IPS-NIHi7 (cell line): Measurements from ENCODE around the gene TDRD1.

Experiments
- DNase-seq: peaks from one replicate; pipeline ENCODE4 v3.0.0; 2012; ENCODE audit warnings: mixed read lengths; ENCODE audit errors: extremely low spot score

Gene TDRD1

DNA sequence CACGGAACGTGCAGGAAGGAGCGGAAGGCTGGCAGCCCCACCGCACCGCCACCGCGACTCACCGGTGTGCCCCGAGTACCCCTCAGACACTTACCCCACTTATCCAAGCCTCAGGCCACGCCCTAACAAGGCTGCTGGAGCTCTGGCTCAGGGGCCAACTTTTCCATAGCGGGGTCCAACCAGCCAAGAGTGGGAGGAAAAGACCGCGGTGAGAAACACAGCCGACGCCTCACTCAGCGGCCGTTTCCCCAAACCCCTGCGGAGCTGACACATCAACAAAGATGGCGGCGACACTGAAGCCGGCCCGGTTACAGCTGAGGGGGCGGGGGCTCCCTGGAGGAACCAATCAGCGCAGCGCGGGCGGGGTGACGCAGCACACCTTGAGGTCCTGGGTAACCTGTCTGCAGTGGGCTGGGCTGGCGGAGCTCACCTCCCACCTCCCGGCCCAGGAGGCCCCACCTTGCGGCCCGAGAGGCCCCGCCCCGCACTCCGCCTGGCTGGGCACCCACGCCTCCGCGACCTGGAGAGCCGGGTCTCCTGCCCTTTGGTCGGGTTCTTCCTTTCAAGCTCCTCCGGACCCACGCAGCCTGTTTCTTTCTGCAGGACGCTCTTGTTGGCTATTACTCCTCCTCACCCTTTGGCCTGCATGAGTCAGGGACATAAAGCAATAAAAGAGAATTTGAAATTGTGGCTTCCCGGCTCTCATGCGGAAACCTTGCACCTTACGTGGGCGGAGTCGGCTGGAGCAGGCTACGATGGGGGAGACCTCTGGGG is 5.0 kb upstream of the TDRD1 start, which contains the start of gene CCDC186:
TSS of gene CCDC186 (minus strand) at position 283 of the 774 bp plus-strand sequence. CDS start 10,935 bp downstream, outside the sequence.
- peak; percentile 99 for DNase-seq

DNA sequence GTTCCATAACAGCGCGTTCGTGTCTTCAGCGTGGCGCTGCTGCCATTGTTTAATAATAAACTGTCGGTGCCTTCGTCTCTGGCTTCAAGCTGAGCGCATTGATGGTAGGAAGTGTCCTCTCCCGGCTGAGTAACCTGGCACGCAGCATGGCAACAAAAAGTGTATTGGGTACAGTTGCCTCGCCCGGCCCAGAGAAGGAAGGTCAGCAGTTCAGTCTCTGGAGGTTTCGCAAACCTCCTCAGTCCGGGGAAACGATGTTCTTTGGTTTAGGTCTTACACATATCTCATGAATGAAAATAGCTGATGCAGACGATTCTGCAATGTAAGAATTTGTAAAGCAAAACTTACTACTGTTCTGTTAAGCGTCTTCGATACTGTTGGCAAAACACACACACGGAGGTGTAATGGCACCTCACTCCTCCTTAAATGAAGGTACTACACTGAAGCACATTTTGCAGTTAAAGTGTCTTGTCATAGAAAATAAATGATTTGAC is 4.4 kb upstream of the TDRD1 start:
- peak; percentile 20 for DNase-seq

DNA sequence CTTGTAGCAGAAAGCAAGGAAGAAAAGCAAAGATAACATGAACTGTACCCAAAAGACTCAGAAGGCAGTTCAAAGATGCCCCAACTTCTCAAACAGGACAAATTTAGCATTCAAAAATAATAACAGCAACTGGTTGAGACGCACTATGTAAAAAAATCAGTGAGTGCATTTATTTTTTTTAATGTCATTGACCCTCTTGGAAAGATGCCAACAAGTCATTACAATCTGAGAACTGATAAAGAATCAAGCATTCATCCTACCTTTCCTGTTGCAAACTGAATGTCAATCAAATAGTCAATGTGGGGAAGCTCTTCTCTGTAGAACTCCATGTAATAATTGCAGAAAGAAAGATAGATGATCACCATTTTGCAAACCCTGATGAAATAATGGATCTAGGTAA is 3.5 kb upstream of the TDRD1 start:
- DNase-seq = no peak

DNA sequence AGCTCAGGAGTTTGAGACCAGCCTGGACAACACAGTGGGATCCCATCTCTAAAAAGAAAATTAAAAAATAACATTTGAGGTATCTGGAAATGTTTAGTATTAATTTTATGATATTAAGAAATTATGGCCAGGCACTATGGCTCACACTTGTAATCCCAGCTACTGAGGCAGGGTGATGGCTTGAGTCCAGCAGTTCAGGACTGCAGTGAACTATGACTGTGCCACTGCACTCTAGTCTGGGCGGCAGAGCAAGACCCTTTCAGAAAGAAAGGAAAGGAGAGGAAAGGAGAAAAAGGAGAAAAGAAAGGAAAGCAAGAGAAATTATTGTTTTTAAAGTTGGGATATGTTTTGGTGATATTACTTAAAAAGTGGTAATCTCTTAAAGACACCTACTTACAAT is 2.6 kb upstream of the TDRD1 start:
- no peak for DNase-seq

DNA sequence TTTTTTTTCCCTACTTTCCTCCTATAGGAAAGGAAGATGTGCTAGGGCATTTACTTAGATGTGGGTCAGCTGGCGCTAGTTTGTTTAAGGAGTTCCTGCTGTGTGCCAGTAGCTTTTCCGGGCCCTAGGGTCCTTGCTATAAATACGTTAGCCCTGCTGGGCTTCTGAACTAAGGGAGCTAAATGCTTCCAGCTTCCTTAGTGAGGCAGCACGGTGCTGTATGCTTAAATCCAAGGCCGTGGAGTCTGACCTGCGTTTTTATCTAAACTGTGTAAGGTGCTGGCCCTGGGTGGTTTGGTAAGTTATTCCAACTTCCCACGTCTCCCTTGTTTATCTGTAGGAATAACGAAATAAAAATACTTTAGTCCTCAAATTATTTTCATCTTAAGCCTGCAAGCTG is 594 bp downstream of the TDRD1 start:
- no peak for DNase-seq

DNA sequence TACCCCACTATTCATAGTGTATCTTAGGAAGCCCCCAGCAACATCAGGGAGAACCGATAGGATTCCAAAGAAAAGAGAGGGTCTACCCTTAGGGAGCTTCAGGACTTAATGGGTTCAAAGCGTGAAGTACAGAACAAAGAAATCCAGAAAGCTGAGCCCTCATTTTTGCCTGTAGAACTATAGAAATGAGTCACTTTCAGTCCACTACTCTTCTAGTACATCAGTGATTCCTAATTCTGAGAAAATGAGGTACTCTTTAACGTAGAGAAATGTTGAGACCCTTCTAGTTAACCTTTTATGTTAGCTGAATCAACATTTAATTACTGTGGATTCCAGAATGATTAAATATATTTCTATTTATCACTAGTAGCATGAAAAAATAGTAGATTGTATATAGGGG is 1.8 kb downstream of the TDRD1 start:
- no peak for DNase-seq

DNA sequence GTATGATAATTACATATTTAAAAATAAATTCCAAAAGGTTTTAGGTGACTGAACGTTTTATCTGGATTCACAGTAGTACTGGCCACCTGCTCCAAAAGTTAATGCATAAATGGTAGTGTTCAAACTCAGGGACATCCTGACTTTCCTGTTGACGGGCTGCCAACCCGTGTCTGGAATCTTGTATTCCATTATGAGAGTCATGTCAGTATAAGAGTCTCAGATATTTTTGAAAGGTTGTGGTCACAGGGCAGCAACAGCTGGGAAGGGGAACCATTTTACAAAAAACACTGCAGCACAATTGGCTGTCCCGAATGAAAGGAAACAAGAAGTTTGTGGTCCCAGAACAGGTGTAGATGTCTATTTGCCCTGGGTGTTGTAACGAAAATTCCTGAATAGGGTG is 2.8 kb downstream of the TDRD1 start:
- no peak for DNase-seq

DNA sequence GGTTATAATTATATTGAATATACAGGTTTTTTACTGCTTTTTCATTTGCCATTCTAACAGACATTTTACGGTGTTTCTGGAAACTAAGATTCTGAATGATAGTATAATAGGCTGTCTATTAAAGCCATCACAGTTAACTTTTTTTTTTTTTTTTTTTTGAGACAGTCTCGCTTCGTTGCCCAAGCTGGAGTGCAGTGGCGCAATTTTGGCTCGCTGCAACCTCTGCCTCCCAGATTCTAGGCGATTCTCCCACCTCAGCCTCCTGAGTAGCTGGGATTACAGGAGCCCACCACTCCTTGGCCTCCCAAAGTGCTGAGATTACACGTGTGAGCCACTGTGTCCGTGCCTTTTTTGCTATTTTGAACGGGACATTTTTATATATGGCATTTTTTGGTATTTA is 4.4 kb downstream of the TDRD1 start:
- no peak for DNase-seq

DNA sequence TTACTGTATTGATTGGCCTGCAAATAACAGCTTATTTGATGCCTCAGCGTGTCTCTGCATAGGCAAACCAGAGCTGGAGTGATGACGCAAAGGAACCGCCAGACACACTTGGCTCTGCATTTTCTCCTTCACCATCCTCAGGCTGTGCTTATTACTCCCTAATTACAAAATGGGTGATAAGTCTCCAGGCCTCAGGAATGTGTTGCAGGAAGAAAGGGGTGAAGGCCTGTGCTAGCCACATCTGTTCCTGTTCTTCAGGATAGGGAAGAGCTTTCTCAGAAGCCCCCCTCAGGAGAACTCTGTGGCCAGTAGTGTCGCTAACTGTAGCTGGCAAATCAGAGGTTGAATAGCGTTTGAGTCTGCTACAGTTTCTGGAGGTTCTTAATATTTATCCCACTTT is 5.1 kb downstream of the TDRD1 start:
- DNase-seq = no peak

DNA sequence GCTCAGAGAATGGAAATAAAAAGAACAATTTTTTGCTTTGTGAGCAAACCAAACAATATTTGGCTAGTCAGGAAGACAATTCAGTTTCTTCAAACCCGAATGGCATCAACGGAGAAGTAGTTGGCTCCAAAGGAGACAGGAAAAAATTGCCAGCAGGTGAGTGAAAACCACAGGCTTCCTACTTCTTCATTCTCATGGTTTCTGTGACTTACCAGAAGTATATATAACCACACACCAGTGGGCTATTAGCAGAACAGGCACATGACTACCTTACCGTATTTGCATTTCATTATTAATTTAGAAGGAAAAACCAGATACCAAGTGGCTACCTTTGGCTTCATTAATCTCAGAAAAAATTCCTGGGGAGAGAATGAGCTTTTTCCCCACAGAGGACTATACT is 8.8 kb downstream of the TDRD1 start:
- DNase-seq = no peak

DNA sequence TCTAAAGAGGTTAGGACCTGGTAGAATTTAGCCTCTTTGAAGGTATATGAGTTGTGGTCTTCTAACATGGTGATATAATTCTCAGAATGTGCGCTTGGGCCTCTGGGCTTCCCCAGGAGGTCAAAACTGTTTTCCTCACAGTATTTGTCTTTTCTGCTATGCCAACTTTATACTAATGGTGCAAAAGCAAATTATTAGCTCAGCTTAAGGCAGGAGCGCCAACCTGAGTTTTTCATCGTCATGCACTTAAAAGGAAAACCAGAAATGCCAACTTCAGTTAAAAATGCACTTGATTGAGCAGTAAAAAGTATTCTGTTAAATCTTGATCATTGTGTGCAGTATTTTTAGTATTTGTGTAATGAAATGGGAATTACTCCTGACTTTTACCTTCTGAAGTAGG is 9.7 kb downstream of the TDRD1 start:
- no peak for DNase-seq

DNA sequence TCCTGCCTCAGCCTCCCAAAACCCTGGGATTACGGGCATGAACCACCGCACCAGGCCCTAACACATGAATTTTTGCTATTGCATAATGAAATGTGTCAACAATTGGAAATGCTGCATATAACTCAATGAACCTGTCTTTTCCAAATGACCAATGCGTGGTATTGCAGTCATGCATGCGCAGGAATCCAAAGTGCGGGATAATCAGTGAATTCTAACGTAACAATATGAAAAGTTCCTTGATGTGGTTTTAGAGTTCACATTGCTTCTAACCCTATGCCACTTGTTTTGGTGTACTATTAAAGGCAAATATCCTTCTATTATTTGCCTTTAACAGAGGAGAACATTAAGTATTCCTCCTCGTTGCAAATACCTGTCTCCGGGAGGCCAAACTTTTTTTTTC is 10.5 kb downstream of the TDRD1 start:
- no peak for DNase-seq

DNA sequence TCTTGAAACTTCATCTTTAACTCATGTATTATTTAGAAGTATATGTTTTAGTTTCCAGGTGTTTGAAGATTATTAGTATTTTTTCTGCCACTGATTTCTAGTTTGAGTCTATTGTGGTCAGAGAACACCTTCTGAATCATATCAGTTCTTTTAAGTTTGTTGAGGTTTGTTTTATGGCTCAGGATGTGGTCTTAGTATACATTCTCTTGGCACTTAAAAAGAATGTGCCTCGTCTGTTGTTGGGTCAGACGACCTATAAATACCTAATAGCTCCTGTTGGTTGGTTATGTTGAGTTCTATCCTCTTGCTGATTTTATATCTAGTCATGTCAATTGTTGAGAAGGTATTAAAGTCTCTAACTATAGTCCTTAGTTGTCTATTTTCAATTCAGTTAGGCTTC is 15.9 kb downstream of the TDRD1 start:
- no peak for DNase-seq

DNA sequence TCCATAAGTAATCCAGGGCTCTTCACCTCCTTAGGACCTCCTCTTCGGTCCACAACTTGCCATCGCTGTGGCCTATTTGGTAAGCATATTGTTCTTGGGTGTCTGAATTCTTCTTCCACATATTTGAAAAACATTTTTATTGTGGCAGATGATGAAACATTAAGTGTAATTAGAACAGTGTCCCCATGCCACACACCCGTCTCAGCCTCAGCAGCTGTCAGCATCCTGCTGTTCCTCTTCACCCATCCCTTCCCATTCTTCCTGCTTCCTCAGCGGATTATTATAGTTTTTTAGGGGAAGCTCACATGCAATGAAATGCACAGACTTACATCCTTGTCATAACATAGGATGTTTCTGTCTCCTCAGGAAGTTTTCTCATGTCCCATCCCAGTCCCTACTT is 20.1 kb downstream of the TDRD1 start:
- no peak for DNase-seq

DNA sequence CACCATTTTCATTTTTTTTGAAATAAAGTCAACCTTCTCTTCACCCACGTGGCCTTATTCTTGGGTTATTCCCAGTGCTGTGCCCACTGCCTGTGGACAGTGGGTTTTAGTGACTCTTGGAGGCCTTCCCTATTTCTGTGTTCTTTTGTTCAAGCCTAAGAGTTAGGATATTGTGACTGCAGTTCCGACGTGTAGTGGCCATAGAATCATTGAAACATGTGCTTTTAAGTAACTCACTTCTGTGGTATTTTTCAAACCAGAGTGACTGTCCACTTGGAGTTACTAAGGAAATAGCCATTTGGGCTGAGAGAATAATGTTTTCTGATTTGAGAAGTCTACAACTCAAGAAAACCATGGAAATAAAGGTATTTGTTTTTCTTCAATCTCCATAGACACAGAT is 23.7 kb downstream of the TDRD1 start:
- DNase-seq = no peak

DNA sequence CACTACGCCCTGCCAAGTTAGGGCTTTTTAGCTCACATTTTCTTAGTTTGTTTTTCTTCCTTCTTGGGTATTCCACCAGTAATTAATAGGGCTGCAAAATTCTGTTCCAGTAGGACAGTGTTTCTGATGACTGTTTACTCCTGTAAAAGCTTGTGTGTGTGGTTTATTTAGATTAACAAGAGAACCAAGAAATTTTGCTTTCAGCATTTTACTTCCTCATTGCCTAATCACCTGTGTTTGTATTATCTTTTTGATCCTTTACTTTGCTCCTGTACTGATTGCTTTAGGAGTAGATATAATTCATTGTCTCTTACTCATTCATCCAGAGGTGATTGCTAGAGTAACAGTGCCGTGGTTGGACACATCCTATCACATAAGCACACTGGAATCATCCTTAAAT is 27.7 kb downstream of the TDRD1 start:
- no peak for DNase-seq

DNA sequence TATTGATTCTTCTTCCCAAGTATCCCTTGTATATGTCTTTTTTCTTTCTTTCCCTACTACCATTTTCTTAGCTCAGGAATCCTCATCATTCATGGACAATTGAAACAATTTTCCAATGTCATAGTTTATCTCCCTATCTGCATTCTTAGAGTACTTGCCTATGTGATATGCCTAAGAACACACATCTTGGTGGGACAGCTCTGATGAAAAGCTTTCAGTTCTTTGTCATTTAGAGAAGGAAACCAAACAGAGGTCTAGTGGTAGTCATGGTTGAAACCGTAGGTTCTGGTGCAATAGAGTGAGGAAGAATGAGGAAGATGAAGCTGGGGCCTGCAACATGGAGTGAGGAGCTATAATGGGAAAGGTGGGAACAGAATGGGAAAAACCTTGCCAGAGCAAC is 28.2 kb downstream of the TDRD1 start:
- DNase-seq = no peak

DNA sequence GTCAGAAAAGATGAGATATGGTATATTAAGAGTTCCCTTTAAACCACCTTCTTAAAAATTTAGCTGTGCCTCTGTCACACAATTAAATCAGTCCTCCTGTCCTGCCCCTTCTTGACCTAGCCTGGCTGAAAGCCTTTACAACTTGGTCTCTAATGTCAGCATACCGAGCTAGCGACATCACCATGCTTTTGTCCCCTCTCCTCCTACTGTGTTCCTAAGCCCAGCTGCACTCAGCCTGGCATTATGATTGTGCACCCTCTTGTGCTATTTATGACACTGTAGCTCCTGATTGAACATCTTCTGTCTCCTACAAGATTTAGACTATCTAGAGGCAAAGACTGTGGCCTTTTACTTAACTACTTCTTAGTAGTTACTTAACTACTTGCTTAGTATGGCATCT is 29.2 kb downstream of the TDRD1 start:
- DNase-seq = peak; percentile 51

DNA sequence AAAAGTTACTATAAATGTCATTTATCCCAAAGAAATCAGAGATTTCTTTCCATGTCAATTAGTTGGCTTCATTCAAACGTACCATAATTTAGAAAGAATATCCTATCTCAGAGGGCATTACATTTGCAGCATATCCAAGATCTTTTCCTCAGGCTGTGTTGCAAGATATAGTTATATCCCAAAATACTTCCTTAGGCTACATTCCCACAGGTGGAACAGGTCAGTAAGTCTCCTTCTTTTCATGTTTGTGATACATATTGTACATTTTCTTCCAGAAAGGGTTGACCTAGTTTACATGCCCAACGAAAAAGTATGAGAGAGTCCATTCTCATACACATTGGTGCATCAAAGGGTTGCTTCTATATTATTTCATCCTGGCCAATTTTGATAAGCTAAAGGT is 33.0 kb downstream of the TDRD1 start:
- DNase-seq = no peak

DNA sequence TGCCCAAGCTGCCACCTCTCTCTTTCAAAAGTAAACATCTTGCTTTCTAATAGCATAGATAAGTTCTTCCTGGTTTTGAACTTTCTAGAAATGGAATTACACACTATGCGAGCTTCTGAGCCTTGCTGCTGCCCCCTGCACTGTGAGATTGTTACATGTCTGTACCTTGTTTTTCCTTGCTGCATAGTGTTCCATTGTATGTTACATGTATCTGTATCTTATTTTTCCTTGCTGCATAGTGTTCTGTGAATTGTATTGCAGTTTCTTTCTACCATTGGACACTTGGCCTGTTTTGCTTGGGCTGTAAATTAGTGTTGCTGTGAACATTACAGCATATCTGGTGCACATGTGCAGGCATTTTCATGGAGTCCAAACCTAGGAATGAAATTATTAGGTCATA is 35.9 kb downstream of the TDRD1 start:
- no peak for DNase-seq

DNA sequence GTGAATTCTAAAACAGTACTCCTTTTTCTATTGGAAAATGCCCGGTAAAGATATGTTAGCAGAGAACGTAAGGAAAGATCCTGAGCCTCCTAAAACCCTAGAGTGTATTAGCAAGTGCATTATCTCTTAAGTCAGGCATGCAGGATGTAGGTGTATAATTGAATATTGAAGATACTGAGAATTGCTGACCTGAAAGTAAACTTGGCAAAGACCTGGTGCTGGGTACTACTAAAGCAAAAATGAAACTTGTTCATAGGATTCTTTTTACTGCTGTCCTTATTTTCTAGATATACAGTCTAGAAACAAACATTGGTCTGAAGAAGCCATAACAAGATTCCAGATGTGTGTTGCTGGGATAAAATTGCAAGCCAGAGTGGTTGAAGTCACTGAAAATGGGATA is 41.1 kb downstream of the TDRD1 start:
- DNase-seq = no peak

DNA sequence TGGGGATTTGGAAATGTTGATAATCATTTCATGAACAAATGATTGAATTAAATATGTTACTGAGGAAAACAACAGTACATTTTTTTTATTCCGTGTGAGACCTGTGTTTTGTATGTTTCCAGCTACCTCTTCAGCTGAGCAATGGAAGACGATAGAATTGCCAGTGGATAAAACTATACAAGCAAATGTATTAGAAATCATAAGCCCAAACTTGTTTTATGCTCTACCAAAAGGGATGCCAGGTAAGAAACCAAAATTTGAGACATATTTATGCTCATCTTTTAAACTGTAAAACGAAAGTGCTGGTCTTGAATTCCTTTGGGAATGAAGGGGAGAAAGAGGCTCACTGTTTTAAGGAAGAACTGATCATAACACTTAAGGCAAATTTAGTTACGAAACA is 42.1 kb downstream of the TDRD1 start:
- no peak for DNase-seq

DNA sequence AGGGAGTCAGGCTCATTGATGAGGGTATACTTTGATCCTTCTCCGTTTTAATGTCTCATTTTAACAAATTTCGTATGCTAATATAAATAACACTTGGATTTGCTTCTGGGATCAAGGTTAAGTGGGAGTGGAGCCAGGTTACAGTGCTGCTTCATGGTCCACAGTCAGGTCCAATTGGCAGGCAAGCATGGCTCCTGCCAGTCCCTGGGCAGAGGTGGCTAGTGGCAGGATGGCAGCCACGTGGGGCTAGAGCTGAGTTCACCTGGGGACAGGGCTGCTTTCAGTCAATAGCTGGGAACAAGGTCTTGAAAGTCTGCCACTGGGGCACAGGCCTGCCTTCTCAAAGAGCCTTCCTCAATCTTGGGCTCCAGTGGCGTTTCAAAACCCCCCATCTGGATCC is 43.9 kb downstream of the TDRD1 start:
- DNase-seq = no peak

DNA sequence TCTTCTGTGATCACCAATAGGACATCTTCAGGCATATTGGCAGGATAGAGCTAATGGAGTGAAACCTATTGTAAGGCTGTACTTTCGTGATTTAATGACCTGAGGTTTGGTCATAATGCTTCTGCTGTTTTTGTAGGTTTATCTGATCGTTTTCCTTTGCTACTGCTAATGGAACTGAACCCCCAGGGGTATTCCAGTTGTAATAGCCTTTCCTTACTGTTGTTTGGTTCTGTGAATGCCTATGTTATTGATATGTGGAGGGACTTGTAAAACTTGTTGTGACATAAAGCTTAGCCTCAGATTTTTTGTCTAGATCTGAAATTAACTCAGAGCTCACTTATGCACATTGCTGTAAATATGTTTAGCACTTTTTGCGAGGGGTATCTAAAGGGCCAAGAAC is 49.0 kb downstream of the TDRD1 start:
- DNase-seq = no peak
